Right lobe of liver (tissue), 4 donors: Measurements from ENCODE around the gene CATSPER3.

ENCODE experiments used
- CTCF ChIP-seq, 4 donors: fragments of 200-600 bp in 3 of 4; fragments of 450-650 bp in 1 of 4; IDR thresholded peaks; one replicate each; pipeline versions ENCODE4 v1.5.1 to v1.8.0; 2016 to 2022; ENCODE audit warnings: antibody characterized with exemption in 4 of 4, mild to moderate bottlenecking in 2 of 4
- POLR2A ChIP-seq: fragments of 450-650 bp; IDR thresholded peaks from one replicate; pipeline ENCODE4 v1.6.1; 2017; ENCODE audit warnings: antibody characterized with exemption, mild to moderate bottlenecking
- donor health status: DM: no; HTN: no; CAD: no.
- donor health status: DM: no; HTN: no; CAD: no.
- donor health status: DM: no; HTN: yes; CAD: no.

- TF ChIP-seq CTCF (IDR thresholded peaks at IDR 0.05), result no peak
- no peak for TF ChIP-seq POLR2A
These were observed 14.5 kb downstream of the CATSPER3 start for GRCh38 chr5:134982230-134982629.
